ENCODE results near the gene MIA.

MIA gene

GRCh38 chr19:40750874-40751537, 24.3 kb upstream of the MIA start, which contains the start of gene SNRPA:
Gene SNRPA (plus strand): TSS chr19:40751203. CDS start chr19:40751409, 206 bp downstream.
- ATAC-seq = peak; percentile 87
- TF ChIP-seq TSHZ2 (CRISPR knock-in tag; IDR thresholded peaks at IDR 0.05) (no peak), ISL1 (CRISPR knock-in tag; IDR thresholded peaks at IDR 0.05) (no peak), TOX (CRISPR knock-in tag; IDR thresholded peaks at IDR 0.05; ENCODE audit: borderline replicate concordance) (no peak), OSR1 (CRISPR knock-in tag; IDR thresholded peaks at IDR 0.05) (no peak), ESRRG (CRISPR knock-in tag; IDR thresholded peaks at IDR 0.05) (no peak), PPARA (CRISPR knock-in tag; IDR thresholded peaks at IDR 0.05; ENCODE audit: borderline replicate concordance) (no peak), ZNF565 (CRISPR knock-in tag; conservative IDR thresholded peaks at IDR 0.05; ENCODE audit: low read depth) (no peak)

GRCh38 chr19:40752257-40752781, 23.0 kb upstream of the MIA start:
- no peak for ATAC-seq
- no peak for TF ChIP-seq PPARA (CRISPR knock-in tag; IDR thresholded peaks at IDR 0.05; ENCODE audit: borderline replicate concordance)
- no peak for TF ChIP-seq ARNTL (CRISPR knock-in tag; IDR thresholded peaks at IDR 0.05; ENCODE audit: borderline replicate concordance, low read depth)
- no peak for TF ChIP-seq TSHZ2 (CRISPR knock-in tag; IDR thresholded peaks at IDR 0.05)
- TF ChIP-seq ZNF8 (CRISPR knock-in tag; IDR thresholded peaks at IDR 0.05) = no peak

- no peak for TF ChIP-seq ZFP30 (CRISPR knock-in tag; IDR thresholded peaks at IDR 0.05)
- peak; percentile 78 for TF ChIP-seq ZNF70 (CRISPR knock-in tag; IDR thresholded peaks at IDR 0.05)
- no peak for TF ChIP-seq ARNTL (CRISPR knock-in tag; IDR thresholded peaks at IDR 0.05; ENCODE audit: borderline replicate concordance, low read depth)
- TF ChIP-seq PATZ1 (CRISPR knock-in tag; IDR thresholded peaks at IDR 0.05; ENCODE audit: borderline replicate concordance) = no peak
- no peak for TF ChIP-seq BACH2 (CRISPR knock-in tag; IDR thresholded peaks at IDR 0.05; ENCODE audit: borderline replicate concordance)
- TF ChIP-seq ZFP3 (CRISPR knock-in tag; IDR thresholded peaks at IDR 0.05) = no peak
- TF ChIP-seq SNAI2 (CRISPR knock-in tag; IDR thresholded peaks at IDR 0.05) = no peak
- no peak for TF ChIP-seq ZNF8 (CRISPR knock-in tag; IDR thresholded peaks at IDR 0.05)
- ATAC-seq = no peak
Measured at GRCh38 chr19:40754611-40755247, 20.6 kb upstream of the MIA start.

GRCh38 chr19:40755248-40755624, 20.1 kb upstream of the MIA start:
- no peak for ATAC-seq
- TF ChIP-seq ZNF565 (CRISPR knock-in tag; conservative IDR thresholded peaks at IDR 0.05; ENCODE audit: low read depth) = no peak

- ATAC-seq = no peak
- TF ChIP-seq POU6F1 (CRISPR knock-in tag; IDR thresholded peaks at IDR 0.05; ENCODE audit: borderline replicate concordance, low read depth) = no peak
- TF ChIP-seq OSR1 (CRISPR knock-in tag; IDR thresholded peaks at IDR 0.05) = no peak
- no peak for TF ChIP-seq CSDC2 (CRISPR knock-in tag; IDR thresholded peaks at IDR 0.05)
- TF ChIP-seq ESRRG (CRISPR knock-in tag; IDR thresholded peaks at IDR 0.05) = no peak
Measured at GRCh38 chr19:40755791-40756190, 19.5 kb upstream of the MIA start.

Measured in SK-N-SH treated with all-trans-retinoic acid at 6 μM for 48 hours (cell line).